ENCODE data around the gene SLC6A19.

DNA sequence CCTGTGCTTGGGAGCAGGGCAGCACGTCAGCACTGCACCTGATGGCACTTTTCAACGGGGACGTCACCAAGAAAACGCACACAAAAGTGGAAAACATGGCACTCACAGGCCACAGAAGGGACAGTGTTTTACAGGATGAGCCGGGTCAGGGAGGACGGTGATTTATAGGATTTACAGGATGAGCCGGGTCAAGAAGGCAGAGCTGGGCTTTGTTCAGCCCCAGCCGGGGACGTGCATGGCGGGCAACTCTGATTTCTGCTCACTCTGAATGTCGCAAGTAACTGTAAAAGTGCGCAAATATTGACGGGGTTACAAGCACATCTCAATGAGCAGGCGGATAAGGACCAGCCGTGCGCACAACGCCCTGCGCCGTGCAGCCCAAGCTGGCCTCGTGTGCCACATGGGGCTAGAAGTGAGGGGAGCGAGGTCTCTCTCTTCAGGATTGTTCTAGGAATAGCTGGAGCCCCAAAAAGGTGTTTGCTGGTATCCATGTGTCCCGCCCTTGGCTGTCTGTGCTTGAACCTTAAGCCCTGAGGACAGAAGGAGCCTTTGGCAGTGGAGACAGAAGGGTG is 40.2 kb downstream of the SLC6A19 start:
- TF ChIP-seq SP1 (IDR thresholded peaks at IDR 0.05) (no peak), NR2F2 (IDR thresholded peaks at IDR 0.05) (no peak), JUND (IDR thresholded peaks at IDR 0.05) (no peak), RAD21 (IDR thresholded peaks at IDR 0.05) (no peak), TAF1 (conservative IDR thresholded peaks at IDR 0.05) (no peak), GABPA (IDR thresholded peaks at IDR 0.05 in 1 of 2, conservative IDR thresholded peaks at IDR 0.05 in 1 of 2) (no peak), HNF4G (IDR thresholded peaks at IDR 0.05) (no peak), RXRA (IDR thresholded peaks at IDR 0.05) (no peak), YY1 (IDR thresholded peaks at IDR 0.05) (no peak)
- TF ChIP-seq, protein P1, sequence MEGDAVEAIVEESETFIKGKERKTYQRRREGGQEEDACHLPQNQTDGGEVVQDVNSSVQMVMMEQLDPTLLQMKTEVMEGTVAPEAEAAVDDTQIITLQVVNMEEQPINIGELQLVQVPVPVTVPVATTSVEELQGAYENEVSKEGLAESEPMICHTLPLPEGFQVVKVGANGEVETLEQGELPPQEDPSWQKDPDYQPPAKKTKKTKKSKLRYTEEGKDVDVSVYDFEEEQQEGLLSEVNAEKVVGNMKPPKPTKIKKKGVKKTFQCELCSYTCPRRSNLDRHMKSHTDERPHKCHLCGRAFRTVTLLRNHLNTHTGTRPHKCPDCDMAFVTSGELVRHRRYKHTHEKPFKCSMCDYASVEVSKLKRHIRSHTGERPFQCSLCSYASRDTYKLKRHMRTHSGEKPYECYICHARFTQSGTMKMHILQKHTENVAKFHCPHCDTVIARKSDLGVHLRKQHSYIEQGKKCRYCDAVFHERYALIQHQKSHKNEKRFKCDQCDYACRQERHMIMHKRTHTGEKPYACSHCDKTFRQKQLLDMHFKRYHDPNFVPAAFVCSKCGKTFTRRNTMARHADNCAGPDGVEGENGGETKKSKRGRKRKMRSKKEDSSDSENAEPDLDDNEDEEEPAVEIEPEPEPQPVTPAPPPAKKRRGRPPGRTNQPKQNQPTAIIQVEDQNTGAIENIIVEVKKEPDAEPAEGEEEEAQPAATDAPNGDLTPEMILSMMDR (IDR thresholded peaks at IDR 0.05; ENCODE audit: low read depth, low read length, missing input control), result no peak
- TF ChIP-seq, protein P2, sequence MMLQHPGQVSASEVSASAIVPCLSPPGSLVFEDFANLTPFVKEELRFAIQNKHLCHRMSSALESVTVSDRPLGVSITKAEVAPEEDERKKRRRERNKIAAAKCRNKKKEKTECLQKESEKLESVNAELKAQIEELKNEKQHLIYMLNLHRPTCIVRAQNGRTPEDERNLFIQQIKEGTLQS (IDR thresholded peaks at IDR 0.05), result no peak
- TF ChIP-seq, protein P3, sequence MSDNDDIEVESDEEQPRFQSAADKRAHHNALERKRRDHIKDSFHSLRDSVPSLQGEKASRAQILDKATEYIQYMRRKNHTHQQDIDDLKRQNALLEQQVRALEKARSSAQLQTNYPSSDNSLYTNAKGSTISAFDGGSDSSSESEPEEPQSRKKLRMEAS (IDR thresholded peaks at IDR 0.05), result no peak
- TF ChIP-seq, protein P4, sequence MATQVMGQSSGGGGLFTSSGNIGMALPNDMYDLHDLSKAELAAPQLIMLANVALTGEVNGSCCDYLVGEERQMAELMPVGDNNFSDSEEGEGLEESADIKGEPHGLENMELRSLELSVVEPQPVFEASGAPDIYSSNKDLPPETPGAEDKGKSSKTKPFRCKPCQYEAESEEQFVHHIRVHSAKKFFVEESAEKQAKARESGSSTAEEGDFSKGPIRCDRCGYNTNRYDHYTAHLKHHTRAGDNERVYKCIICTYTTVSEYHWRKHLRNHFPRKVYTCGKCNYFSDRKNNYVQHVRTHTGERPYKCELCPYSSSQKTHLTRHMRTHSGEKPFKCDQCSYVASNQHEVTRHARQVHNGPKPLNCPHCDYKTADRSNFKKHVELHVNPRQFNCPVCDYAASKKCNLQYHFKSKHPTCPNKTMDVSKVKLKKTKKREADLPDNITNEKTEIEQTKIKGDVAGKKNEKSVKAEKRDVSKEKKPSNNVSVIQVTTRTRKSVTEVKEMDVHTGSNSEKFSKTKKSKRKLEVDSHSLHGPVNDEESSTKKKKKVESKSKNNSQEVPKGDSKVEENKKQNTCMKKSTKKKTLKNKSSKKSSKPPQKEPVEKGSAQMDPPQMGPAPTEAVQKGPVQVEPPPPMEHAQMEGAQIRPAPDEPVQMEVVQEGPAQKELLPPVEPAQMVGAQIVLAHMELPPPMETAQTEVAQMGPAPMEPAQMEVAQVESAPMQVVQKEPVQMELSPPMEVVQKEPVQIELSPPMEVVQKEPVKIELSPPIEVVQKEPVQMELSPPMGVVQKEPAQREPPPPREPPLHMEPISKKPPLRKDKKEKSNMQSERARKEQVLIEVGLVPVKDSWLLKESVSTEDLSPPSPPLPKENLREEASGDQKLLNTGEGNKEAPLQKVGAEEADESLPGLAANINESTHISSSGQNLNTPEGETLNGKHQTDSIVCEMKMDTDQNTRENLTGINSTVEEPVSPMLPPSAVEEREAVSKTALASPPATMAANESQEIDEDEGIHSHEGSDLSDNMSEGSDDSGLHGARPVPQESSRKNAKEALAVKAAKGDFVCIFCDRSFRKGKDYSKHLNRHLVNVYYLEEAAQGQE (IDR thresholded peaks at IDR 0.05), result no peak
